ENCODE measurements around the gene STAB1.

STAB1 gene

DNA sequence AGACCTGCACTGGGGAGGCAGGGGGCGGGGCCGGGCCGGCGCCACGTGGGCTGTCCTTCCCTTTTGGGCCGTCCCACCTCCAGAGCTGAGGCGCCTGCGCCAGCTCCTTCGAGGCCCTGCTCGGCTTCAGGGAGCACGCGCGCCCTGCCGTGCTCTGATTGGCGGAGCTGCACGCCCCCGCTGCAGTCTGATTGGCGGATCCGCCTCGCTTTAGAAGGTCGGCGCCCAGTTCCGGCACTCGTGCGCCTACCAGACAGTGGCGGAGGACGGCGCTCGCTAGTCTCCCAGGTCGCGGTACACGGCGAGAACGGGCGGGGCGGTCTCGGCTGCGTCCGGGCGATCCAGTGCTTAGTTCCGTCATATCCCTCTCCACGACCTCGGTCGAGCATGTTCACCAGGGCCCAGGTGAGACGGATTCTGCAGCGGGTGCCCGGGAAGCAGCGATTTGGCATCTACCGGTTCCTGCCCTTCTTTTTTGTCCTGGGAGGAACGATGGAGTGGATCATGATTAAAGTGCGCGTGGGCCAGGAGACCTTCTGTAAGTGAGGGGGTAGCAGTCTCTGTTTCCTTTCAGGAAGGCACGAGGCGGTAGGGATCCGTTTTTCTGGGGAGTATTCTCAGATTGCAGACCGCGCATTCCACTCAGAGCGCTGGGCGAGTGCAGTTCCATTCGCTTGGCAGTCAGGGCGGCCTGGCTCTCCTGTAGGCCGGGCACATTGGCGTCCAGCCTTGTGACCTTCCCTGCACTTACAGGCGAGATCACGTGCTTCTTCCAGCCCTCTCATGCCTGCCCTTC, 41.4 kb downstream of the STAB1 start, which contains the start of gene UQCC5:
Gene UQCC5 (plus strand): TSS at position 237 of the 796 bp plus-strand sequence. CDS start 151 bp downstream, at position 388.
- DNase-seq, result peak; percentile 99 to 100 (median 99)

DNA sequence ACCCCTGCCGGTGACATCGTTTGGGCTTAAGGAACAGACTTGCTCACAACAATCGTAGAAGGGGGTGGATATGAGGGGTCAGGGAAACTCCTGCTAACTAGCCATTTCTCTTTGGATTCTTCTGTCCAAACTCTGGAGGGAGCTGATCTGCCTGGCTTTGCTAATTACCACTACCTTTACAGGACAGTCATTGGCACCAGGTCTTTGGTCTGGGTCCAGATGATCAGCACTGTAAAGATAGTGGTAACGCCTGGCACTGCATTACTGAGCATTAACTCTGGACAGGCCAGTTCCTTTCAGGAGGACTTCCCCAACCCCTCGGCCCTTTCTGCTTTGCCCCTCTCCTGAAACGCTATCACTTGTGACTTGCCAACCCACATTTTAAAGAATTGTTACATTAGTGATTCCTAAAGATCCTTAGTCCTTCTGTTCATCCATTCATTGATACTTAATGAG, 42.1 kb downstream of the STAB1 start:
- peak in 1 of 3 donors; percentile 44 for DNase-seq

- DNase-seq, result no peak
These were observed 42.7 kb downstream of the STAB1 start for GRCh38 chr3:52537726-52538421.

DNA sequence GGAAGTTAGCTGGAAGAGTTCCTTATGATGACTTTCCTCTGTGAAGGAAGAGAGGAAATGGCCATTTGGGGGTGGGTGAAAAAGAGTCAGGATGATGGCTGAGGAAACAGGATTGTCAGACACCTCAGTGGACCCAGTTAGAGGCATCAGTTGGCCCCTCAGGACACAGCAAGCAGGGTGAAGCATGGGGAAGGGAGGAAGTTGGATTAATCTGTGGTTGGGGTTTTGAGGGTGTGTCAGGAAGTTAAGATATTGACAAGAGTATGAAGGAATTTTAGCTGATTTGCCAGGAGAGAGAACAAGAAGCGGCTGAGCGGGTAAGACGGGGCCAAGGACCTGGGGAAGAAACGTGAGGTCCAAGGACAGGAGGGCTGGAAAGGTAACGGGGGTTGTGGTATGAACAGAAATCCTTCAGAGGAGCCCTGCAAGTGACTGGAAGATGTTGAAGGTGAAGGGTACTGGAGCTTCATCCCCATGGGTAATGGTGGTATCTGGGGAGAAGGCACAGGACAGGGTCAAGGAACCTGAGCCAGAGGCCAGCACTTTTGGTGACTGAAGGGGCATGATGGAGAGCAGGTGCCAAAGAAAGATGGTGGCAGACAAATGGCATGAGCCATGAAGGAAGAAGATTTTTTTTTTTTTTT, 44.0 kb downstream of the STAB1 start:
- DNase-seq, result peak in 1 of 3 donors; percentile 16

DNA sequence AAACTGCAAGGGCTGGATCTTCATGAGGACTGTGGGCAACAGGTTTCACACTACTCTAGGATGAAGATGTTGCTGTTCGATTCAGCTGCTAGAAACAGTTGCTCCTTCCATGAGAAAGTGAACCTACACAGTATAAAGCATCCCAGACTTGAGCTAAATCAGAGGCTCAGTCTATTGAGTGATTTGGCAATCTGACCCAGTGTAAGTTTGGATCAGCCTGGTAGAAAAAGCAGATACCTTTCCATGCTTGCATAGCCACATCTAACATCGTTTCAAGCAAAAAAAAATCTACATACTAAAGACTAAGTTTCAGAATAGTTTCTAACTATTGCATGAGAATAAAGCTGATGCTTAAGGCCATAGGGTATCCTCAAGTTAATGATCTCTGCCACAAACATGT, 45.9 kb downstream of the STAB1 start:
- no peak for DNase-seq

DNA sequence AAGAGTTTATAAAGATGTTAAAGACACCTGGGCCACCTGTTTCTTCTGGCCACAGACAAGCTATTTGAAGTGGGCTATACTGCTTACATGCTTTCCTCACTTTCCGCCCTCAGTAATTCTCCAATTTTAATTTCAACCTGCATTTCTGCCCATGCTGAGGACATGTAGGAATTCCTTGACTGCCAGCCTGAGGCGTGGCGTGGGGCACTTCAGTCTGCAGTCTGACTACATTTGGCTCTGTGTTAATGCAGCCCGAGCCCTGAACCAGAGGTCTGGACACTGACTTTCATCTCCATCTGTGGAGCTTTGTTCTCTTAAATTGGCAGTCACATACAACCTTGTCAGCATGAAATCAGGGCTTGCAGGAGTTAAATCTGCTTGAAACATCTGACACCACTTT, 49.8 kb downstream of the STAB1 start:
- no peak for DNase-seq

- DNase-seq, result no peak
These were observed 51.2 kb downstream of the STAB1 start for GRCh38 chr3:52546111-52546901.

DNA sequence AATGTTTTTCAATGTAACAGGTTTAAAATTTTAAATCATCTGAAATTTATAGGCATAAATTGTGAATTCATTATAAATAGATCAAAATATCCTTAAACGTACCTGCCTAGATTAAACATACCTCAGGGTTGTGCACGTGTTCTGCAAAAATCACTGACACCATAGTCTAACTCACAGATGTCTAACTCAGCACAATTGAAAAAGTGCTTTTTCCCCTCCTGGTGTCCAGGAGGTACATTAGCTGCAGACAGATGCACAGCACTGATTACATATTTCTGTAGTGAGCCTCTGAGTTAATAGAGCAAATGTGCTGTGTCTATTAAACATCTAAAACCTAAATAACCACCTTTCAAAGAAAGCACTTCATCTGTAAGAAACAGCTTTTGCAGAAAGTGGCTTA, 52.0 kb downstream of the STAB1 start:
- DNase-seq, result no peak

GRCh38 chr3:52551118-52551517, 56.0 kb downstream of the STAB1 start:
- no peak for DNase-seq

DNA sequence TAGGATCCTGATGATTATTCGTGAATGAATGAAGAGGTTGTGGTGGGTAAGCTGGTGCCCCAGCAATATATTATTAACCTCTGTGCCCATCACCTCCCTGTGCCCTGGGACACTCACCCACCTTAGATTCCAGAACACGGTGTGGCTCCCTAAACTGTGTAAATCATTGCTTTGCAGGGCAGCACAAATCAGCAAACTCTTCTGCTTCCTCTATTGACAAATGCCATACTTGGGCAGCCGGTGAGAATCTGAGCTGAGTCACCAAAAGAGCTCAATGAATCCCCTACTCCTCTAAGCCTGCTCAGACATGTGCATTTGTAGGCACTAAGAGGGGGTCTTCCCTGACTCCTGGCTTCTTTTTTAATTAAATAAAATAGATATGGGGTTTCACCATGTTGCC, 57.0 kb downstream of the STAB1 start:
- peak in 1 of 3 donors; percentile 17 for DNase-seq

DNA sequence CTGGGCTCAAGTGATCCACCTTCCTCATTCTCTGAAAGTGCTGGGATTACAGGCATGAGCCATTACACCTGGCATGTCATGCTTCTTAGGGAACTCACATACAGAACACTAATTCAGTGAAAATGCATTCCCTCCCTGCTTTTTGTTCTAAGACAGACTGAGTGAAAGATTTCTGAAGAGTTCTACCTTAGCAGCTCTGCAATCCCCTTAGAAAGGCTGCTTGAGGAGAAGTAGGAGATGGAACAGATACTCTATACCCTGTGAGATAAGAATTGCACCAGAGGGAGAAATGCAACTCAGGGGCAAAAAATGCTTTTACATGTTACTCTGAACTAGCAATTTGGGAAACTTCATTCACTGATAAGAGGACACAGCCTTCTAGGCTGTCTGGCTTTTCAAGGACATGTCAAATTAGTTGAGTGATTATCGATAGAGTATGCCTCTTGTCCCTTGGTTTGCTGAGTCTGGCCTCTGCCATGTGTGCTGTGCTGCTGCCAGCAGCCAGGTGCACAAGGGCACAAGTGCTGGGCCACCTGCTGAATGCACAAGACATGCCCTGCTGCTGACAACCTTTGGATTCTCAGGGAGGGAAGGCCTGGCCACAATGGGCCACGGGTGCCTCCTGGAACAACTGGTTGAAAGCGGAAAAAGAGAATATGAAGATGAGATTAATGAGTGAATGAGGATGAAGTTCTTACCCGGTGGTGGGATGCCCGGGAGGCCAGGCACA, 59.1 kb downstream of the STAB1 start:
- DNase-seq, result no peak

GRCh38 chr3:52555056-52555455, 59.9 kb downstream of the STAB1 start:
- DNase-seq, result no peak

DNA sequence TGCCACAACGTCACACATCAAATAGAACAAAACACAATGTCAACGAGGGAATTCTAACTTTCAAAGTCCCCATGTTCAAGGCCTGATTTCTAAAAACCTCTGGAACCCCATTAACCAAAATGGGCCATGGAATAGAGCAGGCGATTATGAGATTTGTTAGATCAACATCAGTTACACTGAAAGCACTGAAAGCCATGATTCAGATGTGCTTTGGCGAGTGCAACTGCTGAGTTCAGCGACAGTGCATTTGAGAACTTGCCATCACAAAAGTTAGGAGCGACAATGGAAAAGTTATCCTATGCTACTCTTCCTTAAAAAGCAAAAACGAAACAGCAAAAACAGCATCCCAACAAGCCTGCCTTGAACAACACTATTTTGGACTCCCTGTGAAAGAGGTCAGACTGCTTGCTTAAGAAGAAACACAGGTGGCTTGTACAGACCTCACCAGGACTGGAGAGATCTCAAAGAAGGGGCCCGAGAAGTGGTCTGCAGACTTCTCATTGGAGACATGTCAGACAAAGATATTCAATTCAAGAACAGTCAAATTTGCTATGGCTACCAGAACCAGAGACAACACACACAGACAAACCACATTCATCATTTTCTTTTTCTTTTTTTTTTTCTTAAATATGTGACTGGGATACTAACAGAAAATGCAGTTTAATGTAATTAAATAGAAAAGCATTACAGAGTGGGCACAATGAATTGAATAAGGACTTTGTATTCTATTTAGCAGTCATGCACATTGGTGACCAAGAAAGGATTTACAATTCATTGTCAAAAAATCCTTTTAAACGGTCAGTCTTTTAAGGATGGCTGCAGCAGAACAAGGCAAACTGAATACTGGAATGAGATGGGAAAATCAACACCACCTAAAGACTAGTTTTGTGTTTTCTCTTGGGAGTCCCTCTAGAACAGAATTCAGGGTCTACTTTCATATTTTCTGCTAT, 62.1 kb downstream of the STAB1 start:
- DNase-seq, result no peak

- no peak for DNase-seq
These were observed 63.3 kb downstream of the STAB1 start for GRCh38 chr3:52558436-52558835.

DNA sequence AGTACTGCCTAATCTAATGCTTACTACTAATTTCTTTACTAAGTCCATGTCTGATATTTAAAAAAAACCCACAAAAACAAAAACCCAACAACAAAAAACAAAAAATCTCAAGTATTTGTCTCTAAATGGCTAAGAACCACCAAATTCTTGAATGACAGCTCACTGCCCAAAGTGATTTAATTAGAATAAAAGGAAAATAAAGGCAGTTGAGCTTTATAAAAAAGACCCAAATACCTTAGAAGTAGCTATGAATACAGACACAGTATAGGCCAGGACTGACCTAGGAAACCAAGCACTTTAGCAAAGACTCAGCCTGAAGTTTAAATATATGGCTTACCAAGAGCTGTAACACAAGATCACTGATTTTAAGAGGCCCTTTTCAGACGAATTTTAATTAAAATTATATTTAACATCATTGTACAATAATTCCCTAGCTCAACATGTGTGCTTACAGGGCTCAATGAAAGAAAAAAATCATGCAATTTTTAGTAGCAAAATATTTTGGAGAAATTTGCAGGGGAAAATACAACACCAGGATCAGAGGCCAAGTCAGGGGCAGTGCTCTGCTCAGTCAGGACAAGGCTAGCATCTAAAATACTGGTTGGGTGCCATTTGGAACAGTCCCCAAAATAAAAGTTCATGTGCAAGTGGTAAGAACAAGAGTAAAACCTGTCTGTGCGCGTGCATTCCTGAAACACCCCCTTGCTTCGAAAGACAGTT, 66.0 kb downstream of the STAB1 start:
- DNase-seq, result no peak

DNA sequence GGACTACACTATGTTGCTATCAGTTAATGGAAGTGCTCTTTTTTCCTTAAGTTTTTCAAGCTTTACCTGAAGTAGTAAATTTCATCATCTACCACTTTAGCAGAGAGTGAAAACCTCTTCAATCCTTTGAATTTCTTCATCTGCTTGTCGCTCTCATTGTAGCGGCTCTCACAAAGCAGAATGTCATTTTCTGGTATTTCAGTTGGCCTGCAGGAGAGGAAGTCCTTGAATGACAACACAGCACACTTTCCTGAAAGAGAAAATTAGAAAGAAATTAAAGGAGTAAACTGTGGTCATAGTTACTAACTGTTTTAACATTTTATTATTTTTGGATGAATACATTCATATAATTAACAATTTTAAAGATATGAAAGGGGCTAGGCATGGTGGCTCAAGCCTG, 68.8 kb downstream of the STAB1 start:
- DNase-seq, result no peak

GRCh38 chr3:52568069-52568468, 72.9 kb downstream of the STAB1 start:
- no peak for DNase-seq

GRCh38 chr3:52570076-52570475, 74.9 kb downstream of the STAB1 start:
- no peak for DNase-seq

- no peak for DNase-seq
These were observed 77.1 kb downstream of the STAB1 start for GRCh38 chr3:52572221-52572620.
